IMR-90 (cell line): ENCODE measurements around the gene SLC6A12. TPM values are rescaled to one million over a fixed set of nuclear protein-coding genes. Genes with fewer than 3 reads are reported as not detected.

Experiments
- ATAC-seq: fragments of 200-7000 bp; cut with Tn5 transposase; 2 replicates; pipeline ENCODE4 v1.9.1; 2020; ENCODE audit warnings: low read depth, mild to moderate bottlenecking, moderate library complexity
- BruUV-seq: library from RNA; stranded (reverse); fragments of 400-500 nt; replicated peaks from 2 replicates; lab custom pipeline; 2021; lab: Mats Ljungman, UMichigan
- CTCF ChIA-PET: fragments of 300-600 bp; formaldehyde crosslinking; extraction: SDS; loops from one replicate; lab custom pipeline; 2021; ENCODE audit warnings: antibody characterized with exemption; lab: Yijun Ruan, JAX
- POLR2A ChIA-PET: fragments of 300-600 bp; sonication (Branson Sonifier 250); formaldehyde crosslinking; loops from one replicate; lab custom pipeline; 2022; ENCODE audit warnings: antibody characterized with exemption; ENCODE audit not compliant: unreplicated experiment; lab: Charles Lee
- DNase-seq: peaks from one replicate; pipeline ENCODE4 v3.0.0; 2013
- H2AFZ ChIP-seq: replicated peaks from 2 replicates; pipeline ENCODE3; 2013; ENCODE audit warnings: low read length, mild to moderate bottlenecking; ENCODE audit not compliant: poor library complexity
- H2AK5ac ChIP-seq: 2 replicates; pipeline ENCODE4 v1.6.1; 2013; ENCODE audit warnings: low read depth, low read length, inconsistent platforms
- H2AK9ac ChIP-seq: replicated peaks from 2 replicates; pipeline ENCODE3; 2013; ENCODE audit warnings: mild to moderate bottlenecking, low read depth, low read length, moderate library complexity; ENCODE audit not compliant: poor library complexity
- H2BK120ac ChIP-seq: 2 replicates; pipeline ENCODE4 v1.6.1; 2013; ENCODE audit warnings: low read depth, low read length, inconsistent platforms
- H2BK15ac ChIP-seq: 3 replicates; pipeline ENCODE4 v1.6.1; 2013; ENCODE audit warnings: low read depth, low read length, inconsistent platforms
- H2BK20ac ChIP-seq: 2 replicates; pipeline ENCODE4 v1.6.1; 2013; ENCODE audit warnings: low read depth, mild to moderate bottlenecking, inconsistent platforms, low read length, moderate library complexity
- H2BK5ac ChIP-seq: 2 replicates; pipeline ENCODE4 v1.6.1; 2013; ENCODE audit warnings: mild to moderate bottlenecking, low read depth, low read length, inconsistent platforms; ENCODE audit not compliant: poor library complexity, severe bottlenecking
- H3K14ac ChIP-seq: replicated peaks from 2 replicates; pipeline ENCODE4 v1.6.1; 2013; ENCODE audit warnings: low read depth, low read length, inconsistent platforms
- H3K18ac ChIP-seq: 2 replicates; pipeline ENCODE4 v1.6.1; 2013; ENCODE audit warnings: low read depth, low read length, control low read depth
- H3K23ac ChIP-seq: 2 replicates; pipeline ENCODE4 v1.6.1; 2013; ENCODE audit warnings: low read depth, low read length, inconsistent platforms
- H3K27ac ChIP-seq: 2 replicates; pipeline ENCODE4 v1.5.1; 2013; ENCODE audit warnings: mild to moderate bottlenecking, control low read depth, low read length; ENCODE audit not compliant: insufficient read depth
- H3K27me3 ChIP-seq: 2 replicates; pipeline ENCODE4 v1.6.1; 2013; ENCODE audit warnings: low read length; ENCODE audit not compliant: control insufficient read depth, insufficient read depth
- H3K36me3 ChIP-seq: 2 replicates; pipeline ENCODE4 v1.6.1; 2013; ENCODE audit warnings: low read length, mixed read lengths; ENCODE audit not compliant: control insufficient read depth, insufficient read depth
- H3K4ac ChIP-seq: 2 replicates; pipeline ENCODE4 v1.6.1; 2013; ENCODE audit warnings: low read depth, low read length, inconsistent platforms
- H3K4me1 ChIP-seq: 2 replicates; pipeline ENCODE4 v1.6.1; 2013; ENCODE audit warnings: low read length, mixed read lengths; ENCODE audit not compliant: control insufficient read depth, insufficient read depth
- H3K4me2 ChIP-seq: 2 replicates; pipeline ENCODE4 v1.6.1; 2013; ENCODE audit warnings: low read depth, mild to moderate bottlenecking, control low read depth, low read length, moderate library complexity
- H3K4me3 ChIP-seq: 2 replicates; pipeline ENCODE4 v1.5.1; 2013; ENCODE audit warnings: low read depth, mild to moderate bottlenecking, control low read depth, low read length, moderate library complexity; ENCODE audit not compliant: insufficient read depth
- H3K56ac ChIP-seq: 2 replicates; pipeline ENCODE4 v1.6.1; 2013; ENCODE audit warnings: low read length, inconsistent platforms; ENCODE audit not compliant: insufficient read depth; ENCODE audit errors: extremely low read depth
- H3K79me1 ChIP-seq, 2 experiments: 2 replicates each; pipeline ENCODE4 v1.6.1; 2013; ENCODE audit warnings: low read length in 2 of 2, inconsistent platforms in 1 of 2, low read depth in 1 of 2
- H3K9ac ChIP-seq: 2 replicates; pipeline ENCODE4 v1.6.1; 2013; ENCODE audit warnings: low read depth, low read length, control low read depth
- H3K9me1 ChIP-seq: 2 replicates; pipeline ENCODE4 v1.6.1; 2013; ENCODE audit warnings: low read length, inconsistent platforms; ENCODE audit not compliant: insufficient read depth
- H3K9me3 ChIP-seq: 2 replicates; pipeline ENCODE4 v1.6.1; 2013; ENCODE audit warnings: low read length; ENCODE audit not compliant: control insufficient read depth, insufficient read depth
- H4K20me1 ChIP-seq: 2 replicates; pipeline ENCODE4 v1.6.1; 2013; ENCODE audit warnings: low read length, inconsistent platforms; ENCODE audit not compliant: insufficient read depth
- H4K5ac ChIP-seq: 2 replicates; pipeline ENCODE4 v1.6.1; 2013; ENCODE audit warnings: mild to moderate bottlenecking, low read depth, low read length, control low read depth
- H4K8ac ChIP-seq, 2 experiments: 2 replicates each; pipeline ENCODE4 v1.6.1; 2013; ENCODE audit warnings: low read depth in 2 of 2, low read length in 2 of 2, control low read depth in 1 of 2, inconsistent platforms in 1 of 2
- H4K91ac ChIP-seq: 2 replicates; pipeline ENCODE4 v1.6.1; 2013; ENCODE audit warnings: low read depth, low read length, inconsistent platforms; ENCODE audit not compliant: insufficient read depth
- CHD1 ChIP-seq: IDR thresholded peaks from 2 replicates; pipeline ENCODE4 v1.6.1; 2012; ENCODE audit warnings: low read depth, low read length, improper control_type of control experiment
- USF2 ChIP-seq: fragments of 150-350 bp; IDR thresholded peaks from 2 replicates; pipeline ENCODE4 v1.6.1; 2017; ENCODE audit warnings: mild to moderate bottlenecking, antibody characterized with exemption, low read length, low read depth
- WGBS, 2 experiments: methylation state at CpG; one replicate each; pipeline versions ENCODE4 v1.1.5 to v1.1.7; 2013; ENCODE audit warnings: missing lambda C conversion rate in 2 of 2; ENCODE audit not compliant: insufficient read length in 1 of 2; ENCODE audit errors: extremely low coverage in 2 of 2; 5-methylcytosine and 5-hydroxymethylcytosine counted together
- dilution Hi-C: fragments of 300-500 bp; cut with HindIII; formaldehyde crosslinking; loops from one replicate; pipeline ENCODE4 v1.14.3; 2018; ENCODE audit warnings: low sequenced_read_pairs; ENCODE audit not compliant: unreplicated experiment
- in situ Hi-C: fragments of 300-500 bp; cut with MboI; formaldehyde crosslinking; loops from 3 replicates; pipeline ENCODE4 v1.14.3; 2019; ENCODE audit warnings: low sequenced_read_pairs, inconsistent platforms, mixed read lengths
- intact Hi-C: fragments of 100-400 bp; cut with micrococcal nuclease; formaldehyde crosslinking; loops from 2 replicates; pipeline ENCODE4 v1.10.0; 2022
- polyA plus RNA-seq, 3 experiments: library from polyadenylated mRNA; depleted of rRNA; stranded (reverse); fragments of >200 nt; gene quantifications; 2 replicates each; pipeline ENCODE4 v1.2.3, GENCODE V29; 2012; ENCODE audit warnings: low replicate concordance in 1 of 3
- total RNA-seq: library from RNA; depleted of rRNA; stranded (reverse); fragments of >200 nt; gene quantifications from 2 replicates; pipeline ENCODE4 v1.2.3, GENCODE V29; 2012

The SLC6A12 gene
- total and polyA plus RNA-seq, 2 of the 4 experiments (the other 2 are of a cell fraction) = not detected

DNA sequence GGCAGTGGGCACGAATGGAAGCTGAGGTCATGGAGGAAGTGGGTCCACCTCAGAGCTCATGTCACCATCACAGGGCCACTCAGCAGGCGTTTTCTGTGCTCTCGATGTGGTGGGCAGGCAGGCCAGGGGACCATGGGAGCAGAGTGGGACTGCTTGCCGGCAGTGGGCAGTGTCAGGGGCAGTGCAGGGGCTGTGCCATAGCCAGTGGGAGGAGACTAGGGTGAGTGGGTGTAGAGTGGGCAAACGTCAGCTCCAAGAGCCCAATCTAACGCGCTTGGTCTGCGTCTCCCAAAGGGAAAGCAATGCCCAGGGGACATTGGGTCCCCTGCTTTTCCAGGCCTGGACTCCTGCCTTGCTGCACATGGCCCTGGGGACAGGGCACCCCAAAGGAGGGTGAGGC lies 58.3 kb downstream of the SLC6A12 start:
- dilution Hi-C loops = no loop called here

More for the DNA sequence above, 58.3 kb downstream of the SLC6A12 start:
- Histone ChIP-seq H2BK20ac (no peak overlapping the region), H3K36me3 (no peaks in the 10 kb centered on the region), H4K20me1 (no peaks in the 10 kb centered on the region), H3K4me1 (peaks cover 3% of the 10 kb centered on the region; the same call in 1 of the 2 replicates), H4K8ac (no peak overlapping the region), H3K79me1 (no peaks in the 10 kb centered on the region), H4K5ac (no peak overlapping the region), H3K56ac (no peak overlapping the region), H3K4ac (no peak overlapping the region), H3K4me3 (no peak overlapping the region), H2AFZ (peak overlapping the region; percentile 43), H3K9me3 (peaks cover 2% of the 10 kb centered on the region; the same call in 1 of the 2 replicates), H3K14ac (no peak overlapping the region), H3K4me2 (no peak overlapping the region), H2BK5ac (no peak overlapping the region), H3K23ac (no peak overlapping the region), H2BK120ac (no peak overlapping the region), H4K91ac (no peak overlapping the region), H3K27ac (no peak overlapping the region), H3K27me3 (peaks cover 32% of the 10 kb centered on the region), H2AK5ac (no peak overlapping the region), H3K9me1 (no peaks in the 10 kb centered on the region), H3K9ac (no peak overlapping the region), H3K18ac (no peak overlapping the region), H2AK9ac (no peak overlapping the region), H2BK15ac (no peak overlapping the region)
- WGBS, 2 experiments = 70% methylated on average over 2 of the region's 8 CpGs; no CpG with 5 or more reads in 1 of the 2 experiments
- no TSS peak for BruUV-seq
- ChIA-PET POLR2A (no interaction called here), CTCF (no interaction called here)
- in situ Hi-C loops (no loop called here), intact Hi-C loops (no loop called here)
- TF ChIP-seq CHD1 (no peak), USF2 (no peak)
- ATAC-seq (no peak), DNase-seq (no peak)
